ENCODE data around the gene TSSK6. TPM values are rescaled to one million over a fixed set of nuclear protein-coding genes. Genes with fewer than 3 reads are reported as not detected.

TSSK6 gene
- total and polyA plus RNA-seq, 10 donors = 1.7 to 5.6 (median 3.0) TPM

- intact Hi-C loops (cut with DNase I; ENCODE audit: low total_unique reads) = no loop called here
- Histone ChIP-seq H3K4me1 (peaks cover 0 to 5% (median 0%) of the 10 kb centered on the region in 6 donors), H3K4me3 (no peak overlapping the region), H3K9me3 (peaks cover 0 to 5% (median 0%) of the 10 kb centered on the region in 8 donors), H3K27me3 (replicated peaks in 1 of 7) (peaks cover 0 to 28% (median 6%) of the 10 kb centered on the region in 7 donors), H3K27ac (no peak overlapping the region), H3K36me3 (no peaks in the 10 kb centered on the region)
- 67 to 71% (median 69%) methylated on average over 31 to 34 of the region's 34 CpGs for WGBS, 5 donors
- DNase-seq = peak; percentile 90
- peak in 1 of 3 donors; percentile 16 for TF ChIP-seq POLR2AphosphoS5 (IDR thresholded peaks at IDR 0.05)
- TF ChIP-seq POLR2A (IDR thresholded peaks at IDR 0.05) = no peak
- peak; percentile 43 to 93 (median 77) for TF ChIP-seq CTCF (IDR thresholded peaks at IDR 0.05 in 8 of 11, conservative IDR thresholded peaks at IDR 0.05 in 3 of 11)
Observed at GRCh38 chr19:19554074-19555023, 39.0 kb upstream of the TSSK6 start.

- no peaks in the 10 kb centered on the region for H3K36me3 ChIP-seq
- no peak overlapping the region for H3K4me3 ChIP-seq
- H3K9me3 ChIP-seq = peaks cover 0 to 5% (median 0%) of the 10 kb centered on the region in 8 donors
- TF ChIP-seq POLR2A (IDR thresholded peaks at IDR 0.05) (no peak), CTCF (IDR thresholded peaks at IDR 0.05 in 8 of 11, conservative IDR thresholded peaks at IDR 0.05 in 3 of 11) (no peak)
- 85 to 92% (median 90%) methylated on average over 10 of the region's 10 CpGs for WGBS, 5 donors
- H3K4me1 ChIP-seq = peaks cover 0 to 5% (median 0%) of the 10 kb centered on the region in 6 donors
- H3K27ac ChIP-seq = no peak overlapping the region
- DNase-seq = no peak
- H3K27me3 ChIP-seq (replicated peaks in 1 of 7) = peaks cover 0 to 35% (median 6%) of the 10 kb centered on the region in 7 donors
- intact Hi-C loops (cut with DNase I; ENCODE audit: low total_unique reads) = no loop called here
Observed at GRCh38 chr19:19553670-19554069, 38.3 kb upstream of the TSSK6 start.

GRCh38 chr19:19552798-19553197 lies 37.5 kb upstream of the TSSK6 start:
- H3K4me3 ChIP-seq = no peak overlapping the region
- no peak for TF ChIP-seq POLR2A (IDR thresholded peaks at IDR 0.05)
- peak in 8 of 11 experiments; percentile 23 to 71 (median 55) for TF ChIP-seq CTCF (IDR thresholded peaks at IDR 0.05 in 8 of 11, conservative IDR thresholded peaks at IDR 0.05 in 3 of 11)
- no peak for DNase-seq
- intact Hi-C loops (cut with DNase I; ENCODE audit: low total_unique reads) = no loop called here
- 40 to 68% (median 52%) methylated on average over 1 to 6 of the region's 6 CpGs for WGBS, 5 donors
- H3K27ac ChIP-seq = no peak overlapping the region
- H3K27me3 ChIP-seq (replicated peaks in 1 of 7) = peaks cover 0 to 44% (median 7%) of the 10 kb centered on the region in 7 donors
- H3K4me1 ChIP-seq = peaks cover 0 to 5% (median 0%) of the 10 kb centered on the region in 6 donors
- no peaks in the 10 kb centered on the region for H3K36me3 ChIP-seq
- peaks cover 0 to 5% (median 0%) of the 10 kb centered on the region in 8 donors for H3K9me3 ChIP-seq

- Histone ChIP-seq H3K27ac (no peak overlapping the region), H3K4me1 (peaks cover 0 to 5% (median 0%) of the 10 kb centered on the region in 6 donors), H3K9me3 (peaks cover 0 to 5% (median 0%) of the 10 kb centered on the region in 8 donors), H3K36me3 (no peaks in the 10 kb centered on the region), H3K27me3 (replicated peaks in 1 of 7) (peaks cover 0 to 54% (median 8%) of the 10 kb centered on the region in 7 donors), H3K4me3 (no peak overlapping the region)
- WGBS, 5 donors = 71 to 85% (median 81%) methylated on average over 12 to 14 of the region's 14 CpGs
- no peak for DNase-seq
- intact Hi-C loops (cut with DNase I; ENCODE audit: low total_unique reads) = no loop called here
- TF ChIP-seq POLR2AphosphoS5 (IDR thresholded peaks at IDR 0.05) (no peak), POLR2A (IDR thresholded peaks at IDR 0.05) (no peak), CTCF (IDR thresholded peaks at IDR 0.05 in 8 of 11, conservative IDR thresholded peaks at IDR 0.05 in 3 of 11) (no peak)
Observed at GRCh38 chr19:19551853-19552192, 36.5 kb upstream of the TSSK6 start.

Data from spleen (tissue), 11 donors.